Natural killer cell (primary cell): Measurements from ENCODE around the gene ABCC11. TPM values are rescaled to one million over a fixed set of nuclear protein-coding genes. Genes with fewer than 3 reads are reported as not detected.

Experiments
- ATAC-seq, 3 donors: fragments of 150-1000 bp in 2 of 3; fragments of 200-7000 bp in 1 of 3; cut with Tn5 transposase; 1 replicate in 1 of 3; 2 replicates in 2 of 3; pipeline ENCODE4 v1.10.0; 2021; ENCODE audit warnings: mild to moderate bottlenecking in 2 of 3, moderate library complexity in 2 of 3
- DNase-seq, 2 donors: peaks; one replicate each; pipeline versions ENCODE4 v3.0.0 to v3.0.0-alpha.2; 2013 to 2021; ENCODE audit warnings: mixed read lengths in 1 of 2
- H3K27ac ChIP-seq: one replicate; pipeline ENCODE4 v1.5.1; 2013; ENCODE audit warnings: mild to moderate bottlenecking, low read length
- H3K27me3 ChIP-seq: one replicate; pipeline ENCODE4 v1.6.1; 2013; ENCODE audit warnings: low read length; ENCODE audit not compliant: control insufficient read depth, insufficient read depth
- H3K36me3 ChIP-seq: one replicate; pipeline ENCODE4 v1.6.1; 2013; ENCODE audit warnings: low read length; ENCODE audit not compliant: control insufficient read depth, insufficient read depth
- H3K4me1 ChIP-seq: one replicate; pipeline ENCODE4 v1.6.1; 2013; ENCODE audit warnings: low read length; ENCODE audit not compliant: control insufficient read depth, insufficient read depth
- H3K4me3 ChIP-seq: one replicate; pipeline ENCODE4 v1.5.1; 2013; ENCODE audit warnings: low read length
- H3K9me3 ChIP-seq: one replicate; pipeline ENCODE4 v1.6.1; 2013; ENCODE audit warnings: low read length; ENCODE audit not compliant: control insufficient read depth, insufficient read depth
- H3K27ac Mint-ChIP-seq, 2 donors: one replicate each; pipeline ENCODE4 v1.8.0; 2022; ENCODE audit warnings: mild to moderate bottlenecking in 2 of 2, mixed read lengths in 2 of 2, moderate library complexity in 1 of 2
- H3K27me3 Mint-ChIP-seq, 2 donors: one replicate each; pipeline ENCODE4 v1.8.0; 2022; ENCODE audit warnings: low read depth in 2 of 2, mixed read lengths in 2 of 2
- H3K36me3 Mint-ChIP-seq: one replicate; pipeline ENCODE4 v1.8.0; 2022; ENCODE audit warnings: mixed read lengths
- H3K4me1 Mint-ChIP-seq, 2 donors: one replicate each; pipeline ENCODE4 v1.8.0; 2022; ENCODE audit warnings: mixed read lengths in 2 of 2
- H3K4me3 Mint-ChIP-seq: one replicate; pipeline ENCODE4 v1.8.0; 2022; ENCODE audit warnings: mild to moderate bottlenecking, moderate library complexity, mixed read lengths
- H3K9me3 Mint-ChIP-seq, 2 donors: one replicate each; pipeline ENCODE4 v1.8.0; 2022; ENCODE audit warnings: mixed read lengths in 2 of 2
- whole genome bisulfite sequencing: methylation state at CpG from one replicate; pipeline ENCODE4 v1.1.7; 2013; ENCODE audit warnings: missing lambda C conversion rate; ENCODE audit not compliant: insufficient coverage; 5-methylcytosine and 5-hydroxymethylcytosine counted together
- intact Hi-C: fragments of 100-400 bp; cut with micrococcal nuclease; formaldehyde crosslinking; loops from one replicate; pipeline ENCODE4 v1.14.2; 2022
- total RNA-seq, 4 donors: library from RNA; stranded (reverse); fragments of 120-200 nt in 1 of 4; gene quantifications; one replicate each; pipeline versions ENCODE4 v1.2.3 to v1.2.4, GENCODE V29; 2013 to 2022
- TF ChIP-seq, protein P1 (sequence below): fragments of 200-600 bp; IDR thresholded peaks from one replicate; pipeline ENCODE4 v1.8.0; 2022; ENCODE audit warnings: antibody characterized with exemption

Gene ABCC11
- total RNA-seq, 3 donors from 2014 or later (not counting 1 experiment from before 2014, with no cell fraction given), result 0.20 to 0.30 TPM; not detected in 1

DNA sequence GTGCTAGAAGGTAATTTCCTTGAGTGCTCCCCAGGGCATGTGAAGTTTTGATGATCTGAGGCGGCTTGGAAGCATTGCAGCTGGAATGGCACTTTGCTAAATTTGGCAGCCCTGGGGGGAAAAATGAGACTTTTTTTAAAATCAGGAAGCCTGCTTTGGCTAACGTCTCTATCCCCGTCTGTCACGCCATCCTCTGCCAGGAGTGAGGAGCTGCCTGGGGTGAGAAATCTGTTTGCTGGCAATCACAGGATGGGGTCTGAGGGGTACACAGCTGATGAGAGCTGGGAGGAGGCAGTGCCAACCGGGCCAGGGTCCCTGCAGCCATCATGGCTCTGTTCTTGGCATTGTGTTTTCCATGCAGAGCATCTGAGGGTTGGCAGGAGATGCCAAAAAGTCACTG, 93.6 kb downstream of the ABCC11 start:
- Mint-ChIP-seq H3K4me1 (no peaks in the 10 kb centered on the region), H3K27ac (no peak overlapping the region), H3K36me3 (no peaks in the 10 kb centered on the region), H3K4me3 (no peak overlapping the region), H3K9me3 (no peaks in the 10 kb centered on the region), H3K27me3 (peaks cover 18 to 45% of the 10 kb centered on the region in 2 donors)
- no peaks in the 10 kb centered on the region for H3K9me3 ChIP-seq
- intact Hi-C loops, result no loop called here
- no peak overlapping the region for H3K27ac ChIP-seq
- no peak overlapping the region for H3K4me3 ChIP-seq
- ATAC-seq (no peak), DNase-seq (no peak)
- peaks cover 6% of the 10 kb centered on the region for H3K4me1 ChIP-seq
- H3K36me3 ChIP-seq, result no peaks in the 10 kb centered on the region
- H3K27me3 ChIP-seq, result peaks cover 5% of the 10 kb centered on the region
- TF ChIP-seq, protein P1, sequence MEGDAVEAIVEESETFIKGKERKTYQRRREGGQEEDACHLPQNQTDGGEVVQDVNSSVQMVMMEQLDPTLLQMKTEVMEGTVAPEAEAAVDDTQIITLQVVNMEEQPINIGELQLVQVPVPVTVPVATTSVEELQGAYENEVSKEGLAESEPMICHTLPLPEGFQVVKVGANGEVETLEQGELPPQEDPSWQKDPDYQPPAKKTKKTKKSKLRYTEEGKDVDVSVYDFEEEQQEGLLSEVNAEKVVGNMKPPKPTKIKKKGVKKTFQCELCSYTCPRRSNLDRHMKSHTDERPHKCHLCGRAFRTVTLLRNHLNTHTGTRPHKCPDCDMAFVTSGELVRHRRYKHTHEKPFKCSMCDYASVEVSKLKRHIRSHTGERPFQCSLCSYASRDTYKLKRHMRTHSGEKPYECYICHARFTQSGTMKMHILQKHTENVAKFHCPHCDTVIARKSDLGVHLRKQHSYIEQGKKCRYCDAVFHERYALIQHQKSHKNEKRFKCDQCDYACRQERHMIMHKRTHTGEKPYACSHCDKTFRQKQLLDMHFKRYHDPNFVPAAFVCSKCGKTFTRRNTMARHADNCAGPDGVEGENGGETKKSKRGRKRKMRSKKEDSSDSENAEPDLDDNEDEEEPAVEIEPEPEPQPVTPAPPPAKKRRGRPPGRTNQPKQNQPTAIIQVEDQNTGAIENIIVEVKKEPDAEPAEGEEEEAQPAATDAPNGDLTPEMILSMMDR, result no peak
- 76% methylated on average over 5 of the region's 5 CpGs for WGBS

DNA sequence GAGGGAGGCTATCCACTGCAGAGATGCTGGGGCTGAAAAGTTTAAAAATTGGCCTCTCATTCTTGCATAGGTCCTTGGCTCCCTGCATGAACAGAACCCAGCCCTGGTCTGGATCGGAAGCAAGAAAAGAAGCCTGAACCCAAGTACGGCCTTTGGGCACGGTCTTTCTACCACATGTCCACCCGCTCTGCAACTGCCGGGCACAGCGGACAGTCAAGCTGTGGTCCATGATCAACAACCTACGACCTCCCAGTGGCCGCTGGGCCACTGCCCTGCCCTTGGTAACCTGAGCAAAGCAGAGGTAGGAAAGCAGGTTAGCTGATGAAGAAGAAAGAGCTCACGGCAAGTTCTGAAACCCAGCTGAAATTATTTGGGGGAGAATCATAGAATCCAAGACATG, 95.1 kb downstream of the ABCC11 start:
- DNase-seq (no peak), ATAC-seq (no peak)
- Histone ChIP-seq H3K36me3 (no peaks in the 10 kb centered on the region), H3K4me3 (no peak overlapping the region), H3K9me3 (no peaks in the 10 kb centered on the region), H3K27ac (no peak overlapping the region), H3K4me1 (peaks cover 6% of the 10 kb centered on the region), H3K27me3 (peaks cover 5% of the 10 kb centered on the region)
- Mint-ChIP-seq H3K27me3 (peaks cover 18 to 49% of the 10 kb centered on the region in 2 donors), H3K9me3 (no peaks in the 10 kb centered on the region), H3K4me1 (no peaks in the 10 kb centered on the region), H3K4me3 (no peak overlapping the region), H3K36me3 (no peaks in the 10 kb centered on the region), H3K27ac (no peak overlapping the region)
- intact Hi-C loops, result no loop called here
- TF ChIP-seq, protein P1, result no peak
- WGBS, result 91% methylated on average over 9 of the region's 9 CpGs

DNA sequence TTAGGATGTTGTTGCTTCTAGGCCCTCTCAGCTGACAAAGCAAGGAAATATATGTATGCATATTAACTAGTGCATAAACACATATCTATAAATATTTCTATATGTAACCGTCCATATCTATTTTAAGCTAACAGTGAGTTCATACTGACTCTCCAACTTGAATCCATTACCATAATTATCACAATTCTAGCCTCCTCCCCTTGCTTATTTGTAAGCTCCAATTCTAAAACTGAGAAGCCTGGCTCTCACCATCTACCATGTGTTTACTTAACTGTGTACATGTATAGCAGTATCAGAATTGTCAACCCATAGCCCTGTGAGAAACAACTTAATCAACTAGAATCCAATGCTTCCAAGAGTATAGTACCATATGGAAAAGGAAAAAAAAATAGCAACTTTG, 96.6 kb downstream of the ABCC11 start:
- no peak overlapping the region for H3K4me3 ChIP-seq
- WGBS, result 69% methylated on average over 1 of the region's 1 CpG
- Mint-ChIP-seq H3K36me3 (no peaks in the 10 kb centered on the region), H3K27me3 (peaks cover 19 to 44% of the 10 kb centered on the region in 2 donors), H3K9me3 (no peaks in the 10 kb centered on the region), H3K4me1 (no peaks in the 10 kb centered on the region), H3K27ac (no peak overlapping the region), H3K4me3 (no peak overlapping the region)
- no peaks in the 10 kb centered on the region for H3K36me3 ChIP-seq
- TF ChIP-seq, protein P1, result no peak
- no peak overlapping the region for H3K27ac ChIP-seq
- no peaks in the 10 kb centered on the region for H3K9me3 ChIP-seq
- ATAC-seq, result no peak
- intact Hi-C loops, result no loop called here
- H3K4me1 ChIP-seq, result no peaks in the 10 kb centered on the region
- no peak for DNase-seq
- H3K27me3 ChIP-seq, result no peaks in the 10 kb centered on the region

DNA sequence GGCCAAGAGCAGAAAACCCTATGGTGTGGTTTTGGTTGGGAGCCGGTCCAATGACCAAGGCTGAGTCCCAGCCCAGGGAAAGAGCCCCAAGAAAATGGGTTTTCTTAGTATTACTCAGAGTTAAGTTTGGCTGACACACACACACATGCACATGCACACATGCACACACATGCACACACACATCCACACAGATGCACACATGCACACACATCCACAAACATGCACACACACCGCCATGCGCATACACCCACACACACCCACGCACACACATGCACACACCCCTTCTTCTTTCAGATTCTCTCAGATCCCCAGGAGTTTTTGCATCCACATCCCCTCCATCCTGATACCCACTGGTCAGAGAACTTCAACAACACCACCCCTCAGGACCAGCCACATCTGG, 100.6 kb downstream of the ABCC11 start:
- 79% methylated on average over 3 of the region's 4 CpGs for WGBS
- no peaks in the 10 kb centered on the region for H3K36me3 ChIP-seq
- peaks cover 22 to 26% of the 10 kb centered on the region in 2 donors for H3K27me3 Mint-ChIP-seq
- no peaks in the 10 kb centered on the region for H3K9me3 Mint-ChIP-seq
- H3K27ac ChIP-seq, result no peak overlapping the region
- no peaks in the 10 kb centered on the region for H3K9me3 ChIP-seq
- H3K4me3 ChIP-seq, result no peak overlapping the region
- TF ChIP-seq, protein P1, result no peak
- no peak overlapping the region for H3K27ac Mint-ChIP-seq
- no peak for DNase-seq
- no peak overlapping the region for H3K4me3 Mint-ChIP-seq
- no peak for ATAC-seq
- intact Hi-C loops, result no loop called here
- H3K36me3 Mint-ChIP-seq, result no peaks in the 10 kb centered on the region
- no peaks in the 10 kb centered on the region for H3K4me1 Mint-ChIP-seq
- H3K27me3 ChIP-seq, result no peaks in the 10 kb centered on the region
- no peaks in the 10 kb centered on the region for H3K4me1 ChIP-seq
